ENCODE results near the gene DIP2C. TPM values are rescaled to one million over a fixed set of nuclear protein-coding genes. Genes with fewer than 3 reads are reported as not detected.

The DIP2C gene
- total RNA-seq, 2 donors from 2014 or later, result 21.1 to 23.8 TPM

DNA sequence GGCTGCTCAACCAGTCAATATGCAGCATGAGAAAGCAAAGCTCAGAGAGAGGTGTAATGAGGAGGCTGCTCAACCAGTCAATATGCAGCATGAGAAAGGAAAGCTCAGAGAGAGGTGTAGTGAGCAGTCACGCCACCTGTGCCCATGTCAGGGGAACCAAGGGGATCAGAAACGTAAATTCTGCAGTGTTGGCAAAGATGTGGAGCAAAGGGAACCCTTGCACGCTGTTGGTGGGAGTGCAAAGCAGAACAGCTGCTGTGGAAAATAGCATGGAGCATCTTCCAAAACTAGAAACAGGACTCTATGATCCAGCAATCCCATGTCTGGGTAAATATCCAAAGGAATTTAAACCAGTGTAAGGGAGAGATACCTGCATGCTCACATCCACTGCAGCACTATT is 194.9 kb downstream of the DIP2C start:
- Histone ChIP-seq H3K4me3 (no peak overlapping the region), H3K27me3 (no peaks in the 10 kb centered on the region), H3K9me3 (no peaks in the 10 kb centered on the region), H3K36me3 (no peaks in the 10 kb centered on the region), H3K4me1 (peaks cover 0 to 55% of the 10 kb centered on the region in 2 donors), H3K27ac (no peak overlapping the region)
- DNase-seq (ENCODE audit: low spot score), result no peak
- TF ChIP-seq, protein P1, sequence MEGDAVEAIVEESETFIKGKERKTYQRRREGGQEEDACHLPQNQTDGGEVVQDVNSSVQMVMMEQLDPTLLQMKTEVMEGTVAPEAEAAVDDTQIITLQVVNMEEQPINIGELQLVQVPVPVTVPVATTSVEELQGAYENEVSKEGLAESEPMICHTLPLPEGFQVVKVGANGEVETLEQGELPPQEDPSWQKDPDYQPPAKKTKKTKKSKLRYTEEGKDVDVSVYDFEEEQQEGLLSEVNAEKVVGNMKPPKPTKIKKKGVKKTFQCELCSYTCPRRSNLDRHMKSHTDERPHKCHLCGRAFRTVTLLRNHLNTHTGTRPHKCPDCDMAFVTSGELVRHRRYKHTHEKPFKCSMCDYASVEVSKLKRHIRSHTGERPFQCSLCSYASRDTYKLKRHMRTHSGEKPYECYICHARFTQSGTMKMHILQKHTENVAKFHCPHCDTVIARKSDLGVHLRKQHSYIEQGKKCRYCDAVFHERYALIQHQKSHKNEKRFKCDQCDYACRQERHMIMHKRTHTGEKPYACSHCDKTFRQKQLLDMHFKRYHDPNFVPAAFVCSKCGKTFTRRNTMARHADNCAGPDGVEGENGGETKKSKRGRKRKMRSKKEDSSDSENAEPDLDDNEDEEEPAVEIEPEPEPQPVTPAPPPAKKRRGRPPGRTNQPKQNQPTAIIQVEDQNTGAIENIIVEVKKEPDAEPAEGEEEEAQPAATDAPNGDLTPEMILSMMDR (IDR thresholded peaks at IDR 0.05), result no peak

DNA sequence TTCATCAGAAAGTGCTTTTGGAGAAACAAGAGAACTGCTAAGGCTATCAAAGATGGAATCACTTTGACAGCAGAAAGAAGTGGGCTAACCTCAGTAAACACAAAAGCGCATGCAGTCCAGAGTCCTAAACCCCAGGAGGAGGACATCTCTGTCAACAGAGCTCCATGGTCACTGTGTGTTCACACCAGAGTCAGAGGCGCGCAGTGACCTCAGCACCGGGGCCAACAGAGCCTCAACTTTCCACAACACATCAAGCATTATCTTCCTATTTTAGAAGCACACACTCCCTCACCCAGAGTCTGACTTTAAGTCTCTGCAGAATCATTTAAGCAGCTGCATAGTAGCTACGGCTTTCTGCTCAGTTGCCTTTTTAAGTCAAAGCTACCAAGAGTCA is 195.3 kb downstream of the DIP2C start:
- Histone ChIP-seq H3K4me1 (peaks cover 0 to 50% of the 10 kb centered on the region in 2 donors), H3K27me3 (no peaks in the 10 kb centered on the region), H3K4me3 (no peak overlapping the region), H3K9me3 (no peaks in the 10 kb centered on the region), H3K36me3 (no peaks in the 10 kb centered on the region), H3K27ac (no peak overlapping the region)
- TF ChIP-seq, protein P1 (IDR thresholded peaks at IDR 0.05), result no peak
- no peak for DNase-seq (ENCODE audit: low spot score)

GRCh38 chr10:493391-494148 is 195.9 kb downstream of the DIP2C start:
- no peaks in the 10 kb centered on the region for H3K9me3 ChIP-seq
- DNase-seq (ENCODE audit: low spot score), result no peak
- H3K36me3 ChIP-seq, result no peaks in the 10 kb centered on the region
- no peak overlapping the region for H3K4me3 ChIP-seq
- TF ChIP-seq, protein P1 (IDR thresholded peaks at IDR 0.05), result no peak
- no peak overlapping the region for H3K27ac ChIP-seq
- no peaks in the 10 kb centered on the region for H3K27me3 ChIP-seq
- H3K4me1 ChIP-seq, result peaks cover 0 to 52% of the 10 kb centered on the region in 2 donors

- Histone ChIP-seq H3K4me3 (no peak overlapping the region), H3K4me1 (peaks cover 0 to 46% of the 10 kb centered on the region in 2 donors), H3K36me3 (no peaks in the 10 kb centered on the region), H3K9me3 (no peaks in the 10 kb centered on the region), H3K27me3 (no peaks in the 10 kb centered on the region), H3K27ac (no peak overlapping the region)
- TF ChIP-seq, protein P1 (IDR thresholded peaks at IDR 0.05), result no peak
- no peak for DNase-seq (ENCODE audit: low spot score)
Observed at GRCh38 chr10:492836-493235, 196.6 kb downstream of the DIP2C start.

- H3K4me3 ChIP-seq, result no peak overlapping the region
- H3K9me3 ChIP-seq, result no peaks in the 10 kb centered on the region
- H3K27me3 ChIP-seq, result no peaks in the 10 kb centered on the region
- peak overlapping the region; percentile 71 to 75 for H3K27ac ChIP-seq
- TF ChIP-seq, protein P1 (IDR thresholded peaks at IDR 0.05), result no peak
- no peak for DNase-seq (ENCODE audit: low spot score)
- peaks cover 0 to 41% of the 10 kb centered on the region in 2 donors for H3K4me1 ChIP-seq
- no peaks in the 10 kb centered on the region for H3K36me3 ChIP-seq
Observed at GRCh38 chr10:491667-492424, 197.6 kb downstream of the DIP2C start.
